Ovary (tissue), 3 donors: Measurements from ENCODE around the gene PXDC1.

Source experiments
- EP300 ChIP-seq: sonication (generic); formaldehyde crosslinking; IDR thresholded peaks from one replicate; pipeline ENCODE4 v1.6.1; 2017; ENCODE audit warnings: antibody characterized with exemption
- TF ChIP-seq, protein P1 (sequence below), 3 donors: fragments of 450-650 bp in 2 of 3; fragments of 200-600 bp in 1 of 3; IDR thresholded peaks; one replicate each; pipeline versions ENCODE4 v1.5.1 to v1.8.0; 2016 to 2022; ENCODE audit warnings: antibody characterized with exemption in 3 of 3, mild to moderate bottlenecking in 1 of 3
- donor health status: DM: no; HTN: no; CAD: no.

DNA sequence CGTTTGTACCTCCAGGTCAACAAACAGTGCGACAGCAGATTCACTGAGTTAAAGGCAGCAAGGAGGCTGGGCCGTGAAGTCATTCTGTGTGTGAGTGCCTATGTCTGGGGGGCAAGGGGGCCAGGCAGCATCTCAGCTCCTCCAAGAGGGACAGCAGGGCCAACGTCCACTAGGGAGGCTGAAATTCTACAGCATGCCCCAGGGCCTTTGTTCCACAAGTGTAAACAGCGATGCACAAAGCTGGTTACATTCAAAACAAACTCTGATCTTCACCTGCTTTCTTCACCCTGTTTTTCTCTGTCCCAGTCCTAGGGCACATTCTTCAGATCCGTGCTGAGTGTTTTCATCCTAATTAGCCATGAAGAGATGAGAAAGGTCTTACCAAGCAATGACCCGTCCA lies 41.1 kb downstream of the PXDC1 start:
- TF ChIP-seq, protein P1, sequence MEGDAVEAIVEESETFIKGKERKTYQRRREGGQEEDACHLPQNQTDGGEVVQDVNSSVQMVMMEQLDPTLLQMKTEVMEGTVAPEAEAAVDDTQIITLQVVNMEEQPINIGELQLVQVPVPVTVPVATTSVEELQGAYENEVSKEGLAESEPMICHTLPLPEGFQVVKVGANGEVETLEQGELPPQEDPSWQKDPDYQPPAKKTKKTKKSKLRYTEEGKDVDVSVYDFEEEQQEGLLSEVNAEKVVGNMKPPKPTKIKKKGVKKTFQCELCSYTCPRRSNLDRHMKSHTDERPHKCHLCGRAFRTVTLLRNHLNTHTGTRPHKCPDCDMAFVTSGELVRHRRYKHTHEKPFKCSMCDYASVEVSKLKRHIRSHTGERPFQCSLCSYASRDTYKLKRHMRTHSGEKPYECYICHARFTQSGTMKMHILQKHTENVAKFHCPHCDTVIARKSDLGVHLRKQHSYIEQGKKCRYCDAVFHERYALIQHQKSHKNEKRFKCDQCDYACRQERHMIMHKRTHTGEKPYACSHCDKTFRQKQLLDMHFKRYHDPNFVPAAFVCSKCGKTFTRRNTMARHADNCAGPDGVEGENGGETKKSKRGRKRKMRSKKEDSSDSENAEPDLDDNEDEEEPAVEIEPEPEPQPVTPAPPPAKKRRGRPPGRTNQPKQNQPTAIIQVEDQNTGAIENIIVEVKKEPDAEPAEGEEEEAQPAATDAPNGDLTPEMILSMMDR (IDR thresholded peaks at IDR 0.05) = no peak
- no peak for TF ChIP-seq EP300
